WERI-Rb-1 (cell line): Measurements from ENCODE around the gene MRM3.

Experiments
- DNase-seq: peaks from one replicate; pipeline ENCODE4 v3.0.0-alpha.2; 2020
- H3K27ac ChIP-seq: fragments of 250-450 bp; sonication (Bioruptor Pico); 2 replicates; pipeline ENCODE4 v1.5.1; 2020; ENCODE audit warnings: mild to moderate bottlenecking, moderate library complexity
- H3K27me3 ChIP-seq: fragments of 250-450 bp; sonication (Bioruptor Pico); 2 replicates; pipeline ENCODE4 v1.5.1; 2021; ENCODE audit warnings: mild to moderate bottlenecking, low read depth, moderate library complexity; ENCODE audit not compliant: insufficient read depth, severe bottlenecking
- H3K36me3 ChIP-seq: fragments of 250-450 bp; sonication (Bioruptor Pico); 2 replicates; pipeline ENCODE4 v1.5.1; 2020; ENCODE audit warnings: mild to moderate bottlenecking, moderate library complexity
- H3K4me3 ChIP-seq: 2 replicates; pipeline ENCODE4 v1.5.1; 2011; ENCODE audit warnings: low read depth, mild to moderate bottlenecking, control low read depth, low read length
- H3K9me3 ChIP-seq: fragments of 250-450 bp; sonication (Bioruptor Pico); 2 replicates; pipeline ENCODE4 v1.5.1; 2021; ENCODE audit warnings: mild to moderate bottlenecking, moderate library complexity; ENCODE audit not compliant: severe bottlenecking
- CTCF ChIP-seq: IDR thresholded peaks from 2 replicates; pipeline ENCODE4 v1.5.1; 2011; ENCODE audit warnings: low read depth, mild to moderate bottlenecking, control low read depth, inconsistent platforms, low read length

The MRM3 gene

GRCh38 chr17:838486-838885 is 56.3 kb downstream of the MRM3 start:
- Histone ChIP-seq H3K9me3 (no peaks in the 10 kb centered on the region), H3K36me3 (peaks cover 27% of the 10 kb centered on the region), H3K27me3 (no peaks in the 10 kb centered on the region), H3K27ac (no peak overlapping the region), H3K4me3 (no peak overlapping the region)
- DNase-seq = no peak
- no peak for TF ChIP-seq CTCF

- H3K27ac ChIP-seq = no peak overlapping the region
- no peak for TF ChIP-seq CTCF
- DNase-seq = no peak
- H3K36me3 ChIP-seq = peaks cover 27% of the 10 kb centered on the region
- no peak overlapping the region for H3K4me3 ChIP-seq
- H3K27me3 ChIP-seq = no peaks in the 10 kb centered on the region
- H3K9me3 ChIP-seq = no peaks in the 10 kb centered on the region
These were observed 59.2 kb downstream of the MRM3 start for GRCh38 chr17:841313-841712.
